Effector memory CD4-positive, alpha-beta T cell (primary cell): Measurements from ENCODE around the gene MSX1.

Experiments used
- DNase-seq, 3 donors: peaks; one replicate each; pipeline ENCODE4 v3.0.0-alpha.2; 2020
- H3K27ac ChIP-seq: 2 replicates; pipeline ENCODE4 v1.7.0; 2013; ENCODE audit warnings: mild to moderate bottlenecking, low read length, moderate library complexity; ENCODE audit not compliant: insufficient read depth, poor library complexity, severe bottlenecking
- H3K27me3 ChIP-seq: replicated peaks from 2 replicates; pipeline ENCODE4 v1.7.0; 2013; ENCODE audit warnings: mild to moderate bottlenecking, low read length; ENCODE audit not compliant: insufficient read depth, control insufficient read depth, poor library complexity, severe bottlenecking
- H3K36me3 ChIP-seq: 2 replicates; pipeline ENCODE4 v1.7.0; 2013; ENCODE audit warnings: mild to moderate bottlenecking, low read length, moderate library complexity; ENCODE audit not compliant: control insufficient read depth, insufficient read depth
- H3K4me1 ChIP-seq: 2 replicates; pipeline ENCODE4 v1.7.0; 2013; ENCODE audit warnings: low read length, mild to moderate bottlenecking; ENCODE audit not compliant: control insufficient read depth, insufficient read depth, poor library complexity, severe bottlenecking
- H3K4me3 ChIP-seq: 2 replicates; pipeline ENCODE4 v1.7.0; 2013; ENCODE audit warnings: low read length, low read depth, mild to moderate bottlenecking; ENCODE audit not compliant: insufficient read depth, poor library complexity, severe bottlenecking
- H3K9me3 ChIP-seq: 2 replicates; pipeline ENCODE4 v1.7.0; 2013; ENCODE audit warnings: mild to moderate bottlenecking, low read length, moderate library complexity; ENCODE audit not compliant: control insufficient read depth

MSX1 gene

DNA sequence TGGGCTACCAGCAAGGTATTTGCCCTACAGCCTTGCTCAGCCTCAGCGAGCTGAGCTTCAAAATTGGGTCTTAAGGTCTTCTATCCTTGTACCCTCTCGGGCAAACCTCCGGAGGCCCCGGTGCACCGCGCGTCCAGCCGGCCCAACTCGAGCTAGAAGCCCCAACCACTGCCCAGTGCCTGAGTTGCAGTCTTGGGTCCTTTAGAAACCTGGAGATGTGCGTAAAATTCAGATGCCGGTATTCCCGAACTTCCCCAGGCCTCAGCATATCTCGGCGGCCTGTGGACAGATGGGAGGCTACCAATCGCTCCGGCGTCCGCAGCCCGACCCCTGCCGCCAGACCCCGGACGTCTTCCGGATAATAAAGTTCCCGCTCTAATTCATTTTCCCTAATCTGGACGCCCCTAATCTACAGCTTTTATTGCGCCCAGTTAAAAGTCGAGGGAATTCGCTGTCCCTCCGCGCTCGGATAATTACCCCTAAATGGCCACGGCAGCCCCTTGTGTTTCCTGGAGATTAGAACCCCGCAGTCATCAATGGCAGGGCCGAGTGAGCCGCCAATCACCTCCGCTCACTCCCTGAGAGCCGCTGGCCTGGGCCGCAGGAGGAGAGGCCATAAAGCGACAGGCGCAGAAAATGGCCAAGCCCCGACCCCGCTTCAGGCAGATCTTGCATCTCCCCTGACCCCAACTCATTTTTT is 1.5 kb upstream of the MSX1 start:
- Histone ChIP-seq H3K4me3 (no peak overlapping the region), H3K27me3 (peaks cover 83% of the 10 kb centered on the region), H3K4me1 (peaks cover 36% of the 10 kb centered on the region), H3K27ac (no peak overlapping the region), H3K9me3 (no peaks in the 10 kb centered on the region), H3K36me3 (no peaks in the 10 kb centered on the region)
- DNase-seq: no peak

DNA sequence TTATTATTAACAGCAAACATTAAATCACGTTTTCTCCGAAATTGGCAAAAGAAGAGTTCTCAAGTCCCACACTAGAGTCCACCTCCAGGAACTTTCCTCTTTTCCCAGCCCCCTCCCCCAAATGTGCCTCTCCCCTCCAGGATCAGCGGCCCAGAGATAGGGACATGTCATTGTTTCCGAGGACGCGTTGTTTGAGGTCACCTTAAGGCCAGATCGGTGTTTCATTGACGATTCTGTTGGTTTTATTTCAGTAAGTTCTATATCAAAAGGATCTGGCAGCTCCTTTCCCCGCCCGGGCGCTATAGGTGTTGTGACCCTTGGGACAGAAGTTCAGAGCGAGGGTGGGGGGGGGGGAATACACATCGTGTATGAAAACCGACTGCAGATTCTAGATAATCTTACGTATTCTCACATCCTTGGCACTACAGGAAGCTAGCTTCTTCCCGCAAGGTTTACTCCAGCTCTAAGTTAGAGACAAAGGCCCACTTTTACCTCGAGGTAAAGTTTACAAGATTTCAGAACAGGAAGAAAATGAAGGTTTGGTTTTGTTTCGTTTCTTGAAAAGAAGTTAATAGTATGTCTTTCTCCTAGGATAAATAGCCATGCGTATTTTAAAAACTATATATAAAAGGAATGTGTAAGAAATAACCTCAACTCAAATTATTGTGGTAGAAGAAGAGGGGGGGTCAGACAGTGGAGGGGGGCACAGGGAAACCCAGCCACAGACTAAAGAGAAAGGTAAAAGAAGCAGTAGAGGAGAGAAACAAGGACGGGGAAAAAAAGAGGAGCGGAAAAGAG is 739 bp upstream of the MSX1 start:
- peaks cover 83% of the 10 kb centered on the region for H3K27me3 ChIP-seq
- no peak overlapping the region for H3K27ac ChIP-seq
- no peak for DNase-seq
- peaks cover 32% of the 10 kb centered on the region for H3K4me1 ChIP-seq
- no peaks in the 10 kb centered on the region for H3K9me3 ChIP-seq
- no peak overlapping the region for H3K4me3 ChIP-seq
- no peaks in the 10 kb centered on the region for H3K36me3 ChIP-seq

GRCh38 chr4:4859799-4860599 is 534 bp downstream of the MSX1 start:
- Histone ChIP-seq H3K27me3 (peaks cover 84% of the 10 kb centered on the region), H3K36me3 (no peaks in the 10 kb centered on the region), H3K27ac (no peak overlapping the region), H3K4me1 (peaks cover 31% of the 10 kb centered on the region), H3K9me3 (no peaks in the 10 kb centered on the region), H3K4me3 (peak overlapping the region; percentile 52)
- no peak for DNase-seq

DNA sequence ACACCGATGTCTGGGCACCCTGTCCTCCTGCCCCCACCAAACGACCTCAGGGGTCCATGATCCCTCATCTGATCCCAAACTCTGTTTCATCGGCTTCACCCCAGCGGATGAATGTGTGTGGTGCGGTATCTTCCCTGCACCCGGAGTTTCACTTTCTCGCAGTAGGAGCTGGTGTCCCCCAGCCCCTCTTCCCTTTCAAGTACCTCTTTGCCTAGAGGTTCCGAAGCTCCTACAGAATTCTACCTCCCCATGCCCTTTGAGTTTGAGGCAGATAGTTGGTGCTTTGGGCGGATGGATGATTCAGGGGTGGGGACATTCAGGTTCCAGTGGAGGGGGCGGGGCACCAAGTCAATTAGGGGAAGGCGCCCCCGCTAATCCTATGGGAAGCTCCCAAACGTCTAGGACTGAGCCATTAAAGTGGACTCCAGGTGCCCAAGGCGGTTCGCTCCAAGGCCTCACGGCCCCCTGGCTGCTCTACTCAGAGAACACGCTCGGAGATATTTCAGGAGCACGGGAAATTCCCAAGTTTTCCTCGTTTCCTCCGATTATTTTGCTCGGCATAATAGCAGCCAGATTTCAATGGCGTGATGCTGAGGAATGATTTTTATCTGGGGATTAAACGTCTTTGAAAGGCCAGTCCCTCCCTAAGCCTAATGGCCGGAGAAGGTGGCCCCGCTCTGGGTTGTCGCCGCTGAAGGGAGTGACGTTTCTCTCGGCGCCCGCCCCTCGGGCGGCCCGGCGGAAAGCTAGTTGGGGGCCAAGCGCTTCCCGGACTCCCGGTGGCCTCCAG is 1.3 kb downstream of the MSX1 start:
- no peaks in the 10 kb centered on the region for H3K36me3 ChIP-seq
- no peak overlapping the region for H3K27ac ChIP-seq
- DNase-seq: no peak
- H3K4me1 ChIP-seq: peaks cover 31% of the 10 kb centered on the region
- H3K27me3 ChIP-seq: peaks cover 83% of the 10 kb centered on the region
- H3K4me3 ChIP-seq: peak overlapping the region; percentile 52
- no peaks in the 10 kb centered on the region for H3K9me3 ChIP-seq

DNA sequence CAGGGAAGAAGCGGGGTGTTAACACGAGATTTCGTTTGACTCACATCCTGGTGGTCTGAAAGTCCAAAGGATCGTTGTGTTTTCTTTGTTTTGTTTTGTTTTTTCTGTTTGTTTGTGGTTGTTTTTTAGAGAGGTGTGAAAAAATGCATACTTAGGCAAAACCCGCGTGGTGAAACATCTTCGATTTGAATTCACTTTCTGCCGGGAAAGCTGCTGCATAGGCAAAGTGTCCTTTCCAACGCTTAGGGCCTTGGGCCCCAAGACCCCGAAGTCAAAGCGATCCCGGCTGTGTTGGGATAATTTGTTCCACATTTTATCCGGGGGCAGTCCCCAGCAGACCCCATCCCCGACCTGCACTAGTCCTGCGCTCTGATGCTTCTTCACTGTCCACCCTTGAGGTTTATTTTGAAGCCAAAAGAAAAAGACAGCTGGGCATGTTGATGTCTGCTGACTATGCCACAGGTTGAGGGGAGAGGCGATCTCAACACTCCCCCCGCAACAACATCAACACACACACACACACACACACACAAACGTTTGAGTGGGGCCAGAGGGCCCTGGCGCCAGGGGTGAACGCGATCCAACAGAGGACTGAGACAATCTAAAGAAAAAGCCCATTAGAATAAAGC is 2.0 kb downstream of the MSX1 start:
- Histone ChIP-seq H3K4me3 (peak overlapping the region; percentile 52), H3K9me3 (no peaks in the 10 kb centered on the region), H3K4me1 (peaks cover 32% of the 10 kb centered on the region), H3K36me3 (no peaks in the 10 kb centered on the region), H3K27me3 (peaks cover 83% of the 10 kb centered on the region), H3K27ac (no peak overlapping the region)
- DNase-seq: no peak

DNA sequence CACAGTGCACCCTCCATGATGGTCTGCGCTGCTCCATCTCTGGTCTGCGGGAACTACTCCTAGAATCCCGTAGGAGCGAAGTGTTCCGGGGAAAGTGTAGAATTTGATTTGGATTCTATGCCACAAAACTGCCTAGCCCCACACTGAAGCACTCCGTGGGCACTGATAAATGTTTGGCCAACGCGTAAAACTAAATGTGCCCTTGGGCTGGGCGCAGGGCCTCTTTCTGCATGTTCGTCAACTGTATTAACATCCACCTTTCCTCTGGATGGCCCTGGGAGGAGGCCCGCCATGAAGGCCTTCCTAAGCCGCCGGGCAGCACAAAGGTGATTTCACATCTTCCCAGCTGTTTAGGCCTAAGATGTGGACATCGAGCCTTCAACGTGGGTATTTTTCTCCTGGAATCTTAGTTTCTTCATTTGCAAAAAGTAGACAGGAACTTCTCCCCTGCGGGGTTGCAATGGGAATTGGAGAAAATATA is 2.6 kb downstream of the MSX1 start:
- Histone ChIP-seq H3K4me3 (no peak overlapping the region), H3K27ac (no peak overlapping the region), H3K9me3 (no peaks in the 10 kb centered on the region), H3K36me3 (no peaks in the 10 kb centered on the region), H3K4me1 (peaks cover 30% of the 10 kb centered on the region), H3K27me3 (peaks cover 84% of the 10 kb centered on the region)
- DNase-seq: no peak

GRCh38 chr4:4862665-4863482 is 3.4 kb downstream of the MSX1 start:
- no peak for DNase-seq
- H3K4me3 ChIP-seq: no peak overlapping the region
- H3K4me1 ChIP-seq: peaks cover 29% of the 10 kb centered on the region
- no peak overlapping the region for H3K27ac ChIP-seq
- peaks cover 83% of the 10 kb centered on the region for H3K27me3 ChIP-seq
- no peaks in the 10 kb centered on the region for H3K36me3 ChIP-seq
- H3K9me3 ChIP-seq: no peaks in the 10 kb centered on the region

- no peaks in the 10 kb centered on the region for H3K36me3 ChIP-seq
- no peaks in the 10 kb centered on the region for H3K9me3 ChIP-seq
- H3K27me3 ChIP-seq: peaks cover 78% of the 10 kb centered on the region
- peaks cover 23% of the 10 kb centered on the region for H3K4me1 ChIP-seq
- DNase-seq: no peak
- H3K27ac ChIP-seq: no peak overlapping the region
- H3K4me3 ChIP-seq: no peak overlapping the region
Observed at GRCh38 chr4:4864443-4864939, 5.0 kb downstream of the MSX1 start.
